Neural progenitor cell (in vitro differentiated cells): Measurements from ENCODE around the gene GAS5. TPM values are rescaled to one million over a fixed set of nuclear protein-coding genes. Genes with fewer than 3 reads are reported as not detected.
A peak's percentile ranks its signal among the peaks of the same experiment; 100 is the strongest.

ENCODE experiments used
- DNase-seq: peaks from one replicate; pipeline ENCODE4 v3.0.0-alpha.2; 2016; ENCODE audit warnings: low spot score
- H2AFZ ChIP-seq: fragments of 200-600 bp; sonication (generic); replicated peaks from 2 replicates; pipeline ENCODE4 v1.6.1; 2016; ENCODE audit warnings: antibody characterized with exemption
- H3F3A ChIP-seq: fragments of 200-600 bp; sonication (generic); 2 replicates; pipeline ENCODE4 v1.6.1; 2016; ENCODE audit warnings: antibody characterized with exemption, low read depth
- H3K27ac ChIP-seq: fragments of 200-600 bp; sonication (generic); 2 replicates; pipeline ENCODE4 v1.5.1; 2016; ENCODE audit warnings: mild to moderate bottlenecking
- H3K27me3 ChIP-seq: fragments of 200-600 bp; sonication (generic); 2 replicates; pipeline ENCODE4 v1.6.1; 2016; ENCODE audit warnings: mild to moderate bottlenecking, moderate library complexity
- H3K36me3 ChIP-seq: fragments of 200-600 bp; sonication (generic); 2 replicates; pipeline ENCODE4 v1.5.1; 2016
- H3K4me1 ChIP-seq: fragments of 200-600 bp; sonication (generic); 2 replicates; pipeline ENCODE4 v1.6.1; 2016; ENCODE audit warnings: mixed run types
- H3K4me2 ChIP-seq: fragments of 200-600 bp; sonication (generic); 2 replicates; pipeline ENCODE4 v1.6.1; 2016
- H3K4me3 ChIP-seq: fragments of 200-600 bp; sonication (generic); 2 replicates; pipeline ENCODE4 v1.5.1; 2016
- H3K79me2 ChIP-seq: fragments of 200-600 bp; sonication (generic); 2 replicates; pipeline ENCODE4 v1.6.1; 2016; ENCODE audit warnings: low read depth
- H3K9ac ChIP-seq: fragments of 200-600 bp; sonication (generic); 2 replicates; pipeline ENCODE4 v1.6.1; 2016
- H3K9me3 ChIP-seq: fragments of 200-600 bp; sonication (generic); 2 replicates; pipeline ENCODE4 v1.5.1; 2016; ENCODE audit warnings: low read depth
- H4K20me1 ChIP-seq: fragments of 200-600 bp; sonication (generic); 2 replicates; pipeline ENCODE4 v1.6.1; 2016; ENCODE audit warnings: low read depth
- H3K27ac Mint-ChIP-seq: 3 replicates; pipeline ENCODE4 v1.8.0; 2021; ENCODE audit warnings: mixed read lengths
- H3K27me3 Mint-ChIP-seq: 2 replicates; pipeline ENCODE4 v1.8.0; 2022; ENCODE audit warnings: low read depth, mild to moderate bottlenecking, inconsistent platforms, moderate library complexity, mixed read lengths; ENCODE audit not compliant: insufficient read depth
- H3K36me3 Mint-ChIP-seq: 3 replicates; pipeline ENCODE4 v1.8.0; 2021; ENCODE audit warnings: mixed read lengths
- H3K4me1 Mint-ChIP-seq: 3 replicates; pipeline ENCODE4 v1.8.0; 2021; ENCODE audit warnings: mixed read lengths
- H3K4me3 Mint-ChIP-seq: 3 replicates; pipeline ENCODE4 v1.8.0; 2021; ENCODE audit warnings: mild to moderate bottlenecking, moderate library complexity, mixed read lengths
- H3K9me3 Mint-ChIP-seq: 3 replicates; pipeline ENCODE4 v1.8.0; 2020; ENCODE audit warnings: mixed read lengths
- EZH2 ChIP-seq: fragments of 200-600 bp; sonication (generic); IDR thresholded peaks from 2 replicates; pipeline ENCODE4 v1.6.1; 2017; ENCODE audit warnings: antibody characterized with exemption, mild to moderate bottlenecking, moderate library complexity
- EZH2phosphoT487 ChIP-seq: fragments of 200-600 bp; sonication (generic); IDR thresholded peaks from 2 replicates; pipeline ENCODE4 v1.6.1; 2017; ENCODE audit warnings: antibody characterized with exemption
- total RNA-seq: library from RNA; depleted of rRNA; stranded (reverse); fragments of >200 nt; gene quantifications from 2 replicates; pipeline ENCODE4 v1.2.3, GENCODE V29; 2015; ENCODE audit warnings: low replicate concordance
- TF ChIP-seq, protein P1 (sequence below): fragments of 200-600 bp; sonication (generic); IDR thresholded peaks from 2 replicates; pipeline ENCODE4 v1.5.1; 2017; ENCODE audit warnings: antibody characterized with exemption, mild to moderate bottlenecking

GAS5 gene
- total RNA-seq, 1 donor from 2014 or later, result 950 TPM

DNA sequence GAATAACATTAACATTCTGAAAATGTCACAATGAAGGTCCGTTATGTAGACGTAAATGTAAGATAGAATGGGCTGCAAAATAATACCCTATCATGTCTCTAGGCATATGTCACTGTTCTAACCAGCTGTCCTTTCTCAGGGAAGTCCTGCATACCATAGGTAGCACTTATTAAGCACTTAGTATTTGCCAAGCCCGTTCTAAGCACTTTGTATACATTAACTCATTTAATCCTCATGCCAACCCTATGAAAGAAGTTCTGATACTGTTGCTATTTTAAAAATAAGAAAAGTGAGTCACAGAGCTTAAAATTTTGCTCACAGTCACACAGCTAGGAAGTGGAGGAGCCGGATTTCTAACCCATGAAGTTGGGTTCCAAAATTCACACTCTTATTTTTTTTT is 15.7 kb downstream of the GAS5 start:
- H3K4me1 Mint-ChIP-seq, result no peaks in the 10 kb centered on the region
- Histone ChIP-seq H4K20me1 (peaks cover 16% of the 10 kb centered on the region), H3K79me2 (no peaks in the 10 kb centered on the region), H3K4me3 (no peak overlapping the region), H3K27ac (no peak overlapping the region), H3K36me3 (peaks cover 6% of the 10 kb centered on the region), H3K27me3 (no peaks in the 10 kb centered on the region), H3F3A (peaks cover 23% of the 10 kb centered on the region), H3K9ac (no peak overlapping the region), H3K4me2 (no peak overlapping the region), H3K4me1 (peaks cover 10% of the 10 kb centered on the region), H3K9me3 (no peaks in the 10 kb centered on the region), H2AFZ (no peak overlapping the region)
- no peak for TF ChIP-seq EZH2
- no peak for TF ChIP-seq EZH2phosphoT487
- TF ChIP-seq, protein P1, sequence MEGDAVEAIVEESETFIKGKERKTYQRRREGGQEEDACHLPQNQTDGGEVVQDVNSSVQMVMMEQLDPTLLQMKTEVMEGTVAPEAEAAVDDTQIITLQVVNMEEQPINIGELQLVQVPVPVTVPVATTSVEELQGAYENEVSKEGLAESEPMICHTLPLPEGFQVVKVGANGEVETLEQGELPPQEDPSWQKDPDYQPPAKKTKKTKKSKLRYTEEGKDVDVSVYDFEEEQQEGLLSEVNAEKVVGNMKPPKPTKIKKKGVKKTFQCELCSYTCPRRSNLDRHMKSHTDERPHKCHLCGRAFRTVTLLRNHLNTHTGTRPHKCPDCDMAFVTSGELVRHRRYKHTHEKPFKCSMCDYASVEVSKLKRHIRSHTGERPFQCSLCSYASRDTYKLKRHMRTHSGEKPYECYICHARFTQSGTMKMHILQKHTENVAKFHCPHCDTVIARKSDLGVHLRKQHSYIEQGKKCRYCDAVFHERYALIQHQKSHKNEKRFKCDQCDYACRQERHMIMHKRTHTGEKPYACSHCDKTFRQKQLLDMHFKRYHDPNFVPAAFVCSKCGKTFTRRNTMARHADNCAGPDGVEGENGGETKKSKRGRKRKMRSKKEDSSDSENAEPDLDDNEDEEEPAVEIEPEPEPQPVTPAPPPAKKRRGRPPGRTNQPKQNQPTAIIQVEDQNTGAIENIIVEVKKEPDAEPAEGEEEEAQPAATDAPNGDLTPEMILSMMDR, result no peak
- DNase-seq, result no peak
- H3K36me3 Mint-ChIP-seq, result peaks cover 32% of the 10 kb centered on the region
- H3K27me3 Mint-ChIP-seq, result no peaks in the 10 kb centered on the region
- H3K4me3 Mint-ChIP-seq, result no peak overlapping the region
- H3K27ac Mint-ChIP-seq, result no peak overlapping the region
- H3K9me3 Mint-ChIP-seq, result no peaks in the 10 kb centered on the region

DNA sequence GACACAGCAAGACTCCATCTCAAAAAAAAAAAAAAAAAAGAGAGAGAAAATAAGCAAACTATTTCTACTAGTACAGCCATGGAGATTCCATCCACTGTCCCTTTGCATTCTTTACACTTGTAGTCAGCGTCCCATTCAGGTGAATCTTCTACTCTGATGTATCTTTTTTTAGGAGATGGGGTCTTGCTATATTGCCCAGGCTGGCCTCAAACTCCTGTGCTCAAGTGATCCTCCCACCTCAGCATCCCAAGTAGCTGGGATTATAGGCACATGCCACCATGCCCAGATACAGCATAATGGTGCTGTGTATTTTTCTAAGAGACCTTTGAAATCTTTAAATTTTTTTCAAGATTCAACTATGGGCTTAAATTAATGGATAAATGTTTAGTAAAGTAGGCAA is 35.0 kb downstream of the GAS5 start:
- H3K27ac Mint-ChIP-seq, result no peak overlapping the region
- Histone ChIP-seq H4K20me1 (no peaks in the 10 kb centered on the region), H2AFZ (no peak overlapping the region), H3K27me3 (no peaks in the 10 kb centered on the region), H3K9me3 (no peaks in the 10 kb centered on the region), H3K4me3 (no peak overlapping the region), H3K36me3 (peaks cover 20% of the 10 kb centered on the region), H3K79me2 (peaks cover 6% of the 10 kb centered on the region), H3K4me2 (no peak overlapping the region), H3K9ac (no peak overlapping the region), H3K27ac (no peak overlapping the region), H3F3A (no peaks in the 10 kb centered on the region), H3K4me1 (peaks cover 4% of the 10 kb centered on the region)
- H3K27me3 Mint-ChIP-seq, result no peaks in the 10 kb centered on the region
- H3K36me3 Mint-ChIP-seq, result peaks cover 16% of the 10 kb centered on the region
- H3K9me3 Mint-ChIP-seq, result no peaks in the 10 kb centered on the region
- no peak for DNase-seq
- TF ChIP-seq EZH2phosphoT487 (no peak), EZH2 (no peak)
- TF ChIP-seq, protein P1, result no peak
- H3K4me3 Mint-ChIP-seq, result no peak overlapping the region
- peaks cover 3% of the 10 kb centered on the region for H3K4me1 Mint-ChIP-seq

DNA sequence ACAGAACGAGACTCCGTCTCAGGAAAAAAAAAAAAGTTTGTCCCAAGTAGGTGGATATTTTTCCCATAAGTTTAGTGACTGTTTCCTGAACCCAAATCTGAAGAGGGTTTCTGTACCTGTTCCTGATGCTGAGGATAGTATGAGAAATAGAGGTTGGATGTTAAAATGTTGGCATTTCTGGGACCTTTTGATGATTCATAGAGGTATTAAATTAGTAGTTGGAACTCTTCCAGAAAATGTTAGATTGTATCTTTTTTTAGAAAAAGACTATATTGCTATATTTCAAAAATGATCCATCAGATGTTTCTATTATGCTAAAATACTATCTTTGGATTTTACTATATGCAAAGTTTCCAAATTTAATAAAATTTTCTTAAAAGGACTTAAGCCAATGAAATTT is 40.2 kb downstream of the GAS5 start:
- peaks cover 10% of the 10 kb centered on the region for H3K36me3 Mint-ChIP-seq
- H3K36me3 ChIP-seq, result peaks cover 7% of the 10 kb centered on the region
- H4K20me1 ChIP-seq, result no peaks in the 10 kb centered on the region
- peaks cover 13% of the 10 kb centered on the region for H3K4me1 ChIP-seq
- no peak overlapping the region for H2AFZ ChIP-seq
- peaks cover 46% of the 10 kb centered on the region for H3K79me2 ChIP-seq
- peaks cover 25% of the 10 kb centered on the region for H3K4me1 Mint-ChIP-seq
- H3K9ac ChIP-seq, result no peak overlapping the region
- H3K4me3 Mint-ChIP-seq, result no peak overlapping the region
- peak overlapping the region; percentile 26 for H3K4me2 ChIP-seq
- no peaks in the 10 kb centered on the region for H3K9me3 ChIP-seq
- H3K27ac Mint-ChIP-seq, result peak overlapping the region; percentile 60
- no peaks in the 10 kb centered on the region for H3K27me3 ChIP-seq
- peaks cover 17% of the 10 kb centered on the region for H3F3A ChIP-seq
- peaks cover 7% of the 10 kb centered on the region for H3K27me3 Mint-ChIP-seq
- no peaks in the 10 kb centered on the region for H3K9me3 Mint-ChIP-seq
- DNase-seq, result no peak
- no peak overlapping the region for H3K4me3 ChIP-seq
- TF ChIP-seq EZH2, result no peak
- TF ChIP-seq, protein P1, result no peak
- TF ChIP-seq EZH2phosphoT487, result no peak
- no peak overlapping the region for H3K27ac ChIP-seq
